AG04450 (cell line): ENCODE data around the gene C5AR1. TPM values are rescaled to one million over a fixed set of nuclear protein-coding genes. Genes with fewer than 3 reads are reported as not detected.
"Not testable (repeated sequence)": the region's sequence is repeated elsewhere in the genome, so short reads cannot be mapped to it uniquely, and the experiment has no call there.

ENCODE experiments used
- CTCF ChIA-PET: fragments of 300-600, 350-600 bp; formaldehyde crosslinking; extraction: SDS; loops from one replicate; lab custom pipeline; 2022; ENCODE audit warnings: antibody characterized with exemption, inconsistent platforms; lab: Charles Lee
- POLR2A ChIA-PET: fragments of 350-600 bp; formaldehyde crosslinking; extraction: SDS; loops from one replicate; lab custom pipeline; 2021; ENCODE audit warnings: antibody characterized with exemption, inconsistent platforms; lab: Yijun Ruan, JAX
- DNase-seq: peaks from one replicate; pipeline ENCODE4 v3.0.0-alpha.2; 2011; ENCODE audit warnings: low read depth, low spot score
- H3K27ac ChIP-seq: one replicate; pipeline ENCODE4 v1.5.1; 2012; ENCODE audit warnings: low read depth, low read length, control low read depth
- H3K27me3 ChIP-seq: one replicate; pipeline ENCODE4 v1.6.0; 2012; ENCODE audit warnings: low read length; ENCODE audit not compliant: control insufficient read depth, insufficient read depth
- H3K4me3 ChIP-seq: 2 replicates; pipeline ENCODE4 v1.5.1; 2011; ENCODE audit warnings: mild to moderate bottlenecking, low read depth, low read length, control low read depth
- H3K9me3 ChIP-seq: 2 replicates; pipeline ENCODE4 v1.5.1; 2012; ENCODE audit warnings: low read length; ENCODE audit not compliant: control insufficient read depth, insufficient read depth
- CTCF ChIP-seq: IDR thresholded peaks from 2 replicates; pipeline ENCODE4 v1.5.1; 2011; ENCODE audit warnings: low read depth, low read length, control low read depth, inconsistent platforms
- polyA plus RNA-seq: library from polyadenylated mRNA; depleted of rRNA; stranded (reverse); fragments of >200 nt; gene quantifications from 2 replicates; pipeline ENCODE4 v1.2.3, GENCODE V29; 2011

C5AR1 gene
- polyA plus RNA-seq, 1 experiment: 0.53 TPM

- no peak for DNase-seq
- CTCF ChIA-PET: interaction anchor here (0.5 to 2.0 kb wide), 8 partner anchors 9 to 432 kb away, joined by 3 to 10 read pairs (median 3); partner anchors contain the start of gene DHX34
Measured at GRCh38 chr19:47275791-47276461, 33.7 kb upstream of the C5AR1 start.

GRCh38 chr19:47276513-47276912, 33.1 kb upstream of the C5AR1 start:
- peak overlapping the region; percentile 21 for H3K27ac ChIP-seq
- not testable (repeated sequence) for H3K4me3 ChIP-seq, H3K27me3 ChIP-seq, DNase-seq, H3K9me3 ChIP-seq
- ChIA-PET CTCF (interaction anchor here (0.9 to 2.0 kb wide), 6 partner anchors 8 to 432 kb away, joined by 3 to 10 read pairs (median 3); partner anchors contain the start of gene DHX34), POLR2A (interaction anchor here (0.5 to 2.9 kb wide), 4 partner anchors 29 to 58 kb away, joined by 3 to 22 read pairs (median 4); no protein-coding TSS in a partner anchor)

More at GRCh38 chr19:47275791-47276461, 33.7 kb upstream of the C5AR1 start:
- TF ChIP-seq CTCF: no peak
- H3K27me3 ChIP-seq: no peaks in the 10 kb centered on the region
- POLR2A ChIA-PET: interaction anchor here (0.5 to 2.9 kb wide), 4 partner anchors 29 to 58 kb away, joined by 3 to 22 read pairs (median 4); no protein-coding TSS in a partner anchor
- no peaks in the 10 kb centered on the region; the same call in 1 of the 2 replicates for H3K9me3 ChIP-seq
- H3K27ac ChIP-seq: peak overlapping the region; percentile 70
- H3K4me3 ChIP-seq: peak overlapping the region; percentile 57

- H3K27me3 ChIP-seq: no peaks in the 10 kb centered on the region
- H3K9me3 ChIP-seq: no peaks in the 10 kb centered on the region
- CTCF ChIA-PET: interaction anchor here (0.8 kb wide), 1 partner anchor 110 kb away, joined by 3 read pairs; no protein-coding TSS in a partner anchor
- TF ChIP-seq CTCF: peak; percentile 49
- POLR2A ChIA-PET: no interaction called here
- H3K4me3 ChIP-seq: no peak overlapping the region
- H3K27ac ChIP-seq: no peak overlapping the region
- DNase-seq: no peak
Measured at GRCh38 chr19:47280183-47280797, 29.4 kb upstream of the C5AR1 start.

GRCh38 chr19:47283405-47284059, 26.1 kb upstream of the C5AR1 start:
- POLR2A ChIA-PET: interaction anchor here (1.1 kb wide), 1 partner anchor 26 kb away, joined by 3 read pairs; no protein-coding TSS in a partner anchor

More at GRCh38 chr19:47283405-47284059, 26.1 kb upstream of the C5AR1 start:
- H3K27me3 ChIP-seq: no peaks in the 10 kb centered on the region
- DNase-seq: no peak
- no peak overlapping the region for H3K4me3 ChIP-seq
- CTCF ChIA-PET: interaction anchor here (0.6 to 2.4 kb wide), 7 partner anchors 13 to 133 kb away, joined by 3 to 38 read pairs (median 3); no protein-coding TSS in a partner anchor
- no peak for TF ChIP-seq CTCF
- no peak overlapping the region for H3K27ac ChIP-seq
- no peaks in the 10 kb centered on the region for H3K9me3 ChIP-seq
